Caki2 (cell line): ENCODE results near the gene GP5. TPM values are rescaled to one million over a fixed set of nuclear protein-coding genes. Genes with fewer than 3 reads are reported as not detected.
A peak's percentile ranks its signal among the peaks of the same experiment; 100 is the strongest.

Experiments used
- DNase-seq: peaks from one replicate; pipeline ENCODE4 v3.0.0-alpha.2; 2015; ENCODE audit warnings: low read depth
- in situ Hi-C: cut with HindIII; loops from 2 replicates; pipeline ENCODE4 v1.10.0; 2016; ENCODE audit warnings: low sequenced_read_pairs, low pct_unique_long_range_greater_than_20kb, mixed read lengths
- total RNA-seq: library from RNA; depleted of rRNA; stranded (reverse); fragments of >200 nt; shearing (Covaris generic); gene quantifications from 2 replicates; pipeline ENCODE4 v1.2.3, GENCODE V29; 2014; ENCODE audit warnings: low replicate concordance

The GP5 gene
- total RNA-seq, 1 experiment from 2014 or later: not detected

DNA sequence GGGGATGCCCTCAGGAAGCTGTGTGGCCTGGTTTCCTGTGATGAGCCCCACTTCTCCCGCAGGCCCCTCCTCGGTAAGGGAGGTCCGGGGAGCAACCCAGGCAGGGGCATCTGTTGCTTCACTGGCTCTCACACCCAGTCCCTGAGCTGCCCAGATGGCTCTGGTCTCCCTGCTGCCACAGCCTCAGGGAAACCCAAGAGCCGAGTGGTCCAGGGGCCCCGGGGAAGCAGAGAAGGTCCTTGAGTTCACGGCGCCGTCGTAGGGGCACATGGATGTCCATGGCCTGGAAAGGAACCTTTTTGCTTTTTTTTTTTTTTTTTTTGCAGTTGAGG, 16.2 kb downstream of the GP5 start:
- in situ Hi-C loops: no loop called here
- DNase-seq: no peak

DNA sequence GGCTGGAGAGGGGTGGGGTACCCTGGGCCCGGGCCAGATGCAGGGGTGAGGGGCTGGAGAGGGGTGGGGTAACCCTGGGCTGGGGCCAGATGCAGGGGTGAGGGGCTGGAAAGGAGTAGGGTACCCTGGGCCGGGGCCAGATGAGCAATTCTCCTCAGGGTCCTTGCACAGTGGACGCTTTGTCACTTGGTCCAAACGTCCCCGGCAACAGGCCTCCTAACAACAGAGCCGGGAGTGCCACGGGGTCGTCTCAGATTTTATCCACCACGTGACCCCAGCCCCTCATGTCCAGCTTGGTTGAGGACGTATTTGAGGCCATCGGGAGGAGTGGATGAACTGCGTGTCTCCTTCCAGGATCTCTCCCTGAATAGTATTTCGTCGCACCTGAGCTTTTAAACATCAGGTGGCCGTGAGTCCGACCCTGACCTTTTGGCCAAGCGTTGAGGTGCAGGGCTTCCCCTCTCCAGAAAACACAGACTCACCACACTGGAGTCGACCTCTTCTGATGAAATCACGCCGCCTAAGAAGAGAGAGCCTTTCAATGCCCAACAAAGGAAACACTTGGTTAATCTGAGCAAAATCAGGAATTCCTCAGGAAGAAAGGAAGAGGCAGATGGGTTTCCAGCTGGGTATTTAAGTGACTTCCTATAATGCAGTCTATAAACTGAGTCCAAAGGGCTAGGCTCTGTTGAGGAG, 16.7 kb downstream of the GP5 start:
- no peak for DNase-seq
- in situ Hi-C loops: no loop called here

DNA sequence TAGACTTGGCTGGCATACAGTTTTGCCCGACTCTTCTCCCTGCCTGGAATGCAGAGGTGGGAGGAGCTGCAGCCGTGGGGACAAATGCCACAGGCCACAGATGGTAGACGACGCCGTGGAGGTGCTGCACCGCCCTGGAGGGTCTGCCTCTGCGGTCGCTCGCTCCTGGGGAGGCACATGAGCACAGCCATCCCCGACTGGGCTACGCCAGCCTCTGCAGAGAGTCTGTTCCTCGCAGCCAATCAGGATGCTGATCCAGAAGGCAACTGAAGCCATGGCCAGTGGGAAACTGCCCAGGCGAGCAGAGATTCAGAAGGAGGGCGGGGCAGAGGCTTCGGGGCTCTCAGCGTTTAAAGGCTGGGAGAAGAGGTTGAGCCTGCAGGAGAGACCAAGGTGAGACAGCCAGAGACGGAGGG, 17.6 kb downstream of the GP5 start:
- DNase-seq: peak; percentile 51
- in situ Hi-C loops: no loop called here

DNA sequence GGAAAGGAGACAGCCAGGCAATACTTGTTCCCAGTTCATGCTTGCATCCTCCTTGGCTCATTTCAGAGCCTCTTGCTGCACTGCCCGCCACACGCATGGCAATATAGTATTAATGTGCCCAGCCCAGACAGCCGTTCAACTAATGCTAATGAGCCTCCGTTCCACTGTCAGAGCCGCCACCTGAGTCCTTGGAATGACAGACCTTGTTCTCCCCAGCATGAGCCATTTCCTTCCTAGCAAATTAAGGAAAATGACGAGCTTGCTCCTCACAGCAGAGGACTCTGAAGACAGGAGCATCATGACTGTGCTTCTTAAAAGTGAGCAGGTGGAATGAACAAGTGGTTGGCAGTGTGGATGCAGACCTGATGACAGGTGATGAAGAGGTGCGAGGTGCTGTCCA, 18.7 kb downstream of the GP5 start:
- in situ Hi-C loops: no loop called here
- no peak for DNase-seq

DNA sequence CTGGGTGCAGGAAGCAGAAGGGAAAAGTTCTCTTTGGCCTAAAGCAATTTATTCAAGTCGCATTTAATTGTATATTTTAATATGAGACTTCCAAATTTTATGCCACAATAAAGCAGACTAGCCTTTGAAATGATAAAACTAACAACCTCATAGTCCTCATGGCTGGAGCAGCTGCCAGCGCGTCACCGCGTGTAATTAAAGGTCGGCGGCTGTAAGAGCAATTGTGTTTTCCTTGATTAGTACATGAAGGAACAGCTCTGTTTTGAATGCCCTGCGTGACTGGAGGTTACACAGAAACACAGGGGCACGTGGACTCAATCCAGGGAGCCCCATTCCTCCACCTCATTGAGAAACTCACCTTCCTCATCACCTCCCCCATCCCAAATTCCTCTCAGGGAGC, 19.4 kb downstream of the GP5 start:
- in situ Hi-C loops: no loop called here
- DNase-seq: no peak

DNA sequence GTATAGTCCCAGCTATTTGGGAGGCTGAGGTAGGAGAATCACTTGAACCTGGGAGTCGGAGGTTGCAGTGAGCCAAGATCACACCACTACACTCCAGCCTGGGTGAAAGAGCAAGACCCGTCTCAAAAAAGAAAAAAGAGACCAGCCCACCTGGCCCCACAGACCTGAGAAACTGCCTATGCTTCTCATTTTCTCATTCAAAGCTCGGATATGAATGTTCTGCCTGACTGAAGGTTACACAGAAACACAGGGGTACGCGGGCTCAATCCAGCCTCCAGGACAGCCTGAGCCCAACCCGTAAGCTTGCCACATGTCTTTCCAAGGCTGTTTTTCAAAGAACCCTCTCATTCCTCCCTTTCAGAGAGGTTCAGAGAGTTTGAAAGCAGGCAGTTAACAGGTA, 19.8 kb downstream of the GP5 start:
- DNase-seq: no peak
- in situ Hi-C loops: no loop called here

DNA sequence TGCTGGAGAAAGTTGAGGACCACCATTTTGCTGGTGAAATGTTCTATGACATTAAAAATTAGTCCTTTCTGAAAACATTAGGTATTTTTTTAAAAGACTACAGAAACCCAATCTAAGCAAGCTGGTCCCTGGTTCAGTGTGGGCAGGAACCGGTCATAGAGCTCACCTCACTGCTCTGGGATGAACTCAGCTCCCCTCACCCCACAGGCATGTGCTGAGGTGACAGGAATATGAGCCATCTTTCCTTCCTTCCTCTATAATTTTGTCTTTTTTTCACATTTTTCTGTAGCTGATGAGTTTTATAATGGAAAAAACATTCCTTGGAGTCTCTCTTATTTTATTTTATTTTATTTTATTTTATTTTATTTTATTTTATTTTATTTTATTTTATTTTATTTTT, 21.4 kb downstream of the GP5 start:
- in situ Hi-C loops: no loop called here
- no peak for DNase-seq

DNA sequence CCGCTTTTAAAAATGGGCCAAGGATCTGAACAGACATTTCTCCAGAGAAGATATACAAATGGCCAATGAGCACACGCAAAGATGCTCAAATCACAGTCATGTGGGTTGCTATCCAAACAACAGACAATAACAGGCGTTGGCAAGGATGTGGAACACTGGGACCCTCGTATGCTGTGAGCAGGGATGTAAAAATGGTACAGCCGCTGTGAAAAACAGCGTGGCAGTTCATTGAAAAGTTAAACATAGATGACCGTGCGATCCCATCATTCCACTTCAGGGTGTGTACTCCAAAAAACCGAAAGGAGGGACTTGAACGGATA, 22.9 kb downstream of the GP5 start:
- in situ Hi-C loops: no loop called here
- DNase-seq: no peak

DNA sequence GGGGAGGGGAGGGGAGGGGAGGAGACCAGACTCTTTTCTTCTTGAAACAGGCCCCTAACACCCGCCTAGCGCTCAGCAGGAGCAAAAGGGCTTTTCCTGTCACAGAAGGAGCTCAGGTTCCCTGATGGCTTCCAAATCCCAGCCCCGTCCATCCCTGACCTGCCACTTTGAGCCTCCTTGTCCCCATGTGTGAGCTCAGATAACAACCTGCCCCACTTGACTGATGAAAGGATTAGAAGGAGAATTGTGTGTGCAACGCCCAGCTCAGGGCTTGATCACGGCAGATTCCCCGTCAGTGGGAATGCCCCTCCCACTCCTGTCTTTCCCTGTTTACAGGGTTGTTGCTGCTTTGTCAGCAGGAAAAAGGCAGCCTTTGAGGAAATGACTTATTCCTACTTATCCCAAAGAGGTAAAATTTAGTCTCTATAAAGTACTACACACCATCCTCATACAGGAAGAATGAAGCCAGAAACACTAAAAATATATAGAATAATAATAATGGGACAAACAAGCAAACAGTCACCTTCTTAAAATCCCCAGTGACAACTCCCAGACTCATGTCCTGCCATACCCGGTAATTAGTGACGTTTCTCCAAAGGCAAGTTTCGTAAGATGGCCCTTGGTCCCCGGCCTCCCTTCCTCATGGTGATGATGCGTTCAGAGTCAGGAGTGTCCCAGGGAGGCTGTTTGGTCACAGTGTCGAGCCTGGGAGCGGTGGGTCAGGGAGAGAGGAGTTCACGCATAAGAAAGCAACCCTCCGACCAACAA, 23.4 kb downstream of the GP5 start:
- in situ Hi-C loops: no loop called here

DNA sequence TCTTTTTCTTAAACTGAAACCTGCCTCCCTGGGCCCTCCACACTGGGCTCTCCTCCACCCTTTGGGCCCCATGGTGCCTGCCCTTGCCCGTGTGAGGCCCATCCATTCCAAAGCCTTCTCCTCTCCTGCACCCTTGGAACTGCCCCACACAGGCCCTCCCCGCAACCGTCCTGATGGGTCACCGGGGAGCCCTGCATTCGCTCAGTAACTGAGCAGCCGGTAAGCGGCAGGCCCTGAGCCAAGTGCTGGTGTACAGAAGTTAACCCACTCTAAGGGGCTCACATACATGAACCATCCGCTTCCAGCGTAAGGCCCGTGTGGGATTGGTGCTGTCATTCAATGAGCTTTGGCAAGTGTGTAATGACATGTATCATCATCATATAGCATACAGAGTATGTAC, 24.1 kb downstream of the GP5 start:
- in situ Hi-C loops: no loop called here
- no peak for DNase-seq

More for the DNA sequence above, 23.4 kb downstream of the GP5 start:
- DNase-seq: no peak

DNA sequence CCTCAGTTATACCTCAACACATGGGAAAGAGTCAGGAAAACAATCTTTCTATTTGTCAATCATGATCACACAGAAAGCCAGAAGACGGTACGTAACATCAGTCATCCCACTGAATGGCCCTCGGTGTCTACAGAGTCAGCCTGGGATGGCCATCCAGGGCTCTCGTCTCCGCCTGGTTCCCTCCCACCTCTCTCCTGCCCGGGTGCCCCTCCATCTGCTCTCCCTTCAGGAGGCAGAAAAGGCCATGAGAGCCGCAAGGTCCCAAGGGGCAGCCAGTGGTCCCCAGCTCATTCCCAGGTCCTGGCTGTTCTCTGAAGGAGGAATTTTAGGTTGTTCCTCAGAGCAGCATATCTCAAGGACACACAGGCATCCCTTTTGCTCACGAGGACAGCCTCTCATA, 25.2 kb downstream of the GP5 start:
- in situ Hi-C loops: no loop called here
- no peak for DNase-seq

DNA sequence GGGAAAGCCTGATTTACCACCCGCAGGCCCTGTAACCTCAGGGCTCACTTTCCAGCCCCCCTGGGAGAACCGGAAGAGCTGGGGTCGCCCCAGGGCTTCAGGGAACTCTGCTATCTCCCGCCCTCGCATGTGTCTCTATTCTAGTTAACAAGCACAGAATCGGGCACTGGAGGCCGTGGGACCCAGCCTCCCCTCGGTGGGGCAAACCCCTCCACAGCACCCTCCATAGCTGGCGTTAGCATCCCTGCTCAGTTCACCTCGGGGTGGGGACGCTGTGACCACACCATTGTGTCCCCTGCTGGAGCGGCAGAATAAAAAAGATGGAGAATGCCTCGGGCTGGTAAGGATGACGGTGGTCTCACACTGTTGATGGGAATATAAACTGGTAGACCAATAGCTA, 26.0 kb downstream of the GP5 start:
- in situ Hi-C loops: no loop called here

DNA sequence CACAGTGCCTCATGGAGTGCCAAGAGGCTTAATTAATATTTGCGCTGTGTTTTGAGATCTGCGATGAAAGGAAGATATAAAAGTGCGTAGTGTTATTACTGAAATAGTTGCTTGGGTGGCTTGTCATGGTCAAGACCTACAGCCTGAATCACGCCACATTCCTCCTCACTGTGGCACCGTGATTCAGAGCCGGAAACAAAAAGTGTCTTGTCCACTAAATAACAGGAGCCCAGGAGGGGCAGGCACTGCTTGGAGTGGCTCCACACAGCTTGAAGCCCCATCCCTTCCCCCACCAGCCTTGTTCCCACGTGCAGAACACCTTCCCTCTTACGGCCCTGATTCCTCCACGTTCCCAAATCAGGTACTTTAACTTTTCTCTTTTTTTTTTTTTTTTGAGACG, 28.3 kb downstream of the GP5 start:
- no peak for DNase-seq
- in situ Hi-C loops: no loop called here

More for the DNA sequence above, 26.0 kb downstream of the GP5 start:
- DNase-seq: no peak

DNA sequence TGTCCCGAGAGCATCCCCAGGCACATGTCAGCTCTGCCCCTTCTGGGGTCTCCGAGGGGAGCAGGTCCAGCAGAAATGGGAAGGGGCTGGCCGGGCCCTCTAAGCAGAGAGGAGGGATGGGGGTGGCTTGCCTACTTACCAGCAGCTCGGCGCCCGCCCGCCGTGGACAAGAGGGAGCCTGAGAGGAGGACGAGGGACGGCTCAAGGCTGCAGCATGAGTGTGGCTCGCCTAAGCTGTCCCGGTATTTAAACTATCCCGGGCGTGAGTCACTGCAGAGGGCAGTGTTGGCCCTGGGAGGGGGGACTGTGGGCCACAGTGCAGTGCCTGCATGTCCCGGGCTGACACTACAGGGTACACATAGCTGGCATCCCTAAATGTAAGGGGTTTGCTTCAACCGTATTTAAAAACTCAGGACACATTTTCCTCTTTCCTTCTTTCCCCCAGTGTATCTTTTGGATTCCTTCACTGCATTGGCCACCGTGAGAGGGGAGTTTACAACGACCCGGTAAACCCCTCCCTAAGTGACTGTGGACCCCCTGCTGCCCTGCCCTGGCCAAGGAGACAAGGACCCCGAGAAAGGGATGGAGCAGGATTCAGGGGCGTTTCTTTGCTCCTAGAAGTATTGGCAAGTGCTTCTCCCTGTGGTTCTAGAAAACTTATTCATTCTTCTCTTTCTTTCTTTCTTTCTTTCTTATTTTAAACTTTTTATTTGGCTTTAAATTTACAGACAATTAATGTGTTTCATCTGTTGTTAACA, 29.4 kb downstream of the GP5 start, which contains the start of gene LRRC15:
Gene LRRC15, minus strand, starts transcription at position 222 of the 758 bp plus-strand sequence. CDS start 8,700 bp downstream, outside the sequence.
- in situ Hi-C loops: no loop called here
- DNase-seq: no peak

DNA sequence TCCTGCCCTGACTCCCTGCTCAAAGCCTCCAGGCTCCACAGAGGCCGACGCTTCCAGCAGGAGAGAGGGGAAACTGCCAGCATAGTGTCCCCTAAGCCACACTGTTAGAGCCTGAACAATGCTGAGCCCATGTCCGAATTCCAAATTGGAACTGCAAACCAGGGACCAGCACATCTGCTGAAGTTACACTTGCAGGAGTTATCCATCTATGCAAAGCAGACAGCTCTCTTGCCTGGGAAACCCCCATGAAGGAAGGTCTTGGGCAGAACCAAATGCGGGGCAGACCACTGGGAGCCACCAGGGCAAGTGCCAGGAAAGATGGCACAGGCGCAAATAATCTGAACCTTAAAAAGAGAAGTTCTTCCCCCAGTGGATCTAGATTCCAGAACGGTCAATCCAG, 30.1 kb downstream of the GP5 start:
- DNase-seq: no peak
- in situ Hi-C loops: no loop called here

DNA sequence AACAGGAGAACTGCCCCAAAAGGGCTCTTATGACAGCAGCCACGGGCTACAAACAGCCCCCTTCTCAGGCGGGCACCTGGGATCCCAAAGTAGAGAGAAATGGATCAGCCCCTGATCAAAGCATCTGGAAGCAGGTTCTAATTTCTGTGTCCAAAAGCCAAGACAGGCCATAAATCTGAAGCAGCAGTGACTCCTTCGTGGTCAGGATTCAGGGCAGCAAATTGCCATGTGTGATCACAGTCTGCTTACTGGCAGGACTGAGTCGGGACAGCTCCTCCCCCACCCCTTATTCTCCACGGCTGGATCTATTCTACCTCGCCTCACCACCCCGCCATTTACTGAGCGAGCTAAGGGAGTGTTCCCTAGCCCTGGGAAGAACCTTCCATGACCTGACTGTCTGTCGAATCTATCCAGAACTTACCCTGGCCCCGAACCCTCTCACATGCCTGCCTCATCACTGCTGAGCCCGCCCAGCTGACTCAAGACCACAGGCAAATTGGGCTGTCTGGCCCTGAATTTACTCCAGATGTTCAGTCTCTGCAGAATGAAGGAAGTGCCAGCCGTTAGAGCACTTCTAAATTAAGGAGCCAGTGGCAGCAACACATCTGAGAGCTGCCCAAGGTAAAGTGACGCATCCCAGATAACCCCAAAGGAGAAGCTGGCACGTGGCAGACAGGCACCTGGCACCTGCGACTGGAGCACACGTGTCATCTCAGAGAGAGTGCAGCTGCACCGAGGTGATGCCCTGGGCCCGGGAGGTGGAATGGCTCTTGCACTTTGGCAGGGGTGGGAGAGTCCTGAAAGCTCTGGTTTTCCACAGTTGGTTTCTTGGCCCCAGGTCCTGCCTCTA, 30.8 kb downstream of the GP5 start:
- DNase-seq: no peak
- in situ Hi-C loops: no loop called here

DNA sequence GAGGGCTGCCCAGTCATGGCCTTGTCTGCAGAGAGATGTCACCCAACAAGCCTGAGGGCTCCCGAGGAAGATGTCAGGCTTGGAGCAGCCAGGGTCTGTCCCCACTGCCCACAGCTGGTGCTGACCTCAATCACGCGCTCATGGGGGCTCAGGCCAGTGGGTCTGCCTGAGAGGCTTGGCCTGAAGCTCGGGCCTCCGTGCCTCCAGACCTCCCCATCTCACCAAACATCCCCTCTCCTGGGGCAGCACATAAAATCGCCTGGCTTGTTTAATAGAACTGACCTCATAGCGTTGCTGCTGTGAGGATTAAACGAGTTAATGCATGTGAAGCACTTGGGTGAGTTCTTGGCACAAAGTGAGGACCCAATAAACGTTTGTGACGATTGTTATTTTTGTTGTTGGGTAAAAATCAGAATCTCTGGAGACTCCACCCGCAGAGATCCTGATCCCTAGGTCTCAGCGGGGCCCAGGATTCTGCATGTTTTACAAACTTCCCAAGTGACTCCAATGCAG, 33.0 kb downstream of the GP5 start:
- no peak for DNase-seq
- in situ Hi-C loops: no loop called here

DNA sequence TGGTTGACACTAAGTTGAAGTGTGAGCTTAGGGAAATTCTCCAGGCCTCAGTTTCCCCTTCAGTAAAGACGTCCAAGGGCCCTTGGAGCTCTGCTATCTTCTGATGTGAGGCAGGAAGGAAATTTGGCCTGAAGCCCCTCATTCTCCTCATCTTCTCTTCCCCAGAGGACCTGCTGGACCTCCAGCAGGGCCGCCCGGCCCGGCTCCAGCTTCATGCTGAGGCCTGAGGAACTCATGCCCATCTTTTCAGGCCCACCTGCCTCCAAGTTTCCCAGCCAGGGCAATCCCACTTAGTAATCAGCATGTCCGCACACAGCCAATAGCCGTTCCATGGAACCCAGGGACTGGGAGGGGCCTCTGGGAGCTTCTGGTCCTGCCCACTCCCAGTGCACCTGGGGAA, 33.5 kb downstream of the GP5 start:
- in situ Hi-C loops: no loop called here
- DNase-seq: no peak
